ENCODE results near the gene ECE1. TPM values are rescaled to one million over a fixed set of nuclear protein-coding genes. Genes with fewer than 3 reads are reported as not detected.

ECE1 gene
- total and polyA plus RNA-seq, 2 of the 8 experiments (the other 6 are each of a cell fraction or from before 2014, with no cell fraction given), result 21.4 to 36.8 TPM

DNA sequence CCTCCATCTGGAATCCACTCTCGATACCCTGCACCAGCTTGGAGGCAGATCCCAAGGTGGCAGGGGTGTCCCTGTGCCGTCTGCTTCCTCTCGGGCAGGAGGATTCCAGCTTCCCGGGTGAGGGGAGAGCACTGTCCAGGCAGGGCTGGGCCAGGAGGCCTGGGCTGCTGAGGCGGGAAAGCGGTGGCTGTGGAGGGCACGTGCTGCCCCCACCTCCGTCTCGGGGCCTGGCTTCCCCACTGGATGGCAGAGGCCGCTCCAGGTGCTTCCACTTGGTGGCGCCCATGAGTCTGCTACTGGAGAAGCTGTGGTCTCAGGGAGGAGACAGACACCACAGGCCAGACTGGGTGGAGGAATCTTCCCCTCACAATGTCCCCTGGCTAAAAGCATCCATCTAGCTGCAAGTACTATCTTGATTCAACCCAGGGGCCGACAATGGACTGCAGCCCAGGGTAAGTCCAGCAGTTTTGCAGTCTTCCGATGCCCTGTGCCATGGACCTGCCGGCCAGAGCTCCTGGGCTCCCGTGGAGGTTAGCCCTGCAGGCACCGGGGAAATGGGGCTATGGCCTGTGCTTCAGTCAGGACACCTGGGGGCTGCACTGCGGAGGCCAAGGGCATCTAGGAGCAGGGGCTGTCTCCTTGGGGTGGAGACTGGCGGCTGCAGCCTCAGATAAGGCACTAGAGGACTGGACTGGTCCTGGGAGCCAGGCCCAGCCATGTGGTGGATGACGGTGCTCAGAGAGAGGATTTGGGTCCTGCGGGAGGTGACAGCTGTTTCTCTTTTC lies 72.3 kb downstream of the ECE1 start (continued):
- TF ChIP-seq, protein P1, sequence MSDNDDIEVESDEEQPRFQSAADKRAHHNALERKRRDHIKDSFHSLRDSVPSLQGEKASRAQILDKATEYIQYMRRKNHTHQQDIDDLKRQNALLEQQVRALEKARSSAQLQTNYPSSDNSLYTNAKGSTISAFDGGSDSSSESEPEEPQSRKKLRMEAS (IDR thresholded peaks at IDR 0.05), result peak; percentile 99
- TF ChIP-seq PHF8 (conservative IDR thresholded peaks at IDR 0.05; ENCODE audit: low read depth, low read length), result no peak
